ENCODE measurements around the gene EXOC3L4.

Gene EXOC3L4

GRCh38 chr14:103071544-103072251, 22.8 kb upstream of the EXOC3L4 start:
- DNase-seq: no peak

GRCh38 chr14:103072595-103073366, 21.7 kb upstream of the EXOC3L4 start:
- DNase-seq: no peak

- DNase-seq: no peak
Observed at GRCh38 chr14:103073367-103073875, 21.1 kb upstream of the EXOC3L4 start.

- no peak for DNase-seq
Observed at GRCh38 chr14:103073876-103074728, 20.4 kb upstream of the EXOC3L4 start.

GRCh38 chr14:103074729-103075367, 19.7 kb upstream of the EXOC3L4 start:
- no peak for DNase-seq

GRCh38 chr14:103078420-103078749, 16.1 kb upstream of the EXOC3L4 start:
- DNase-seq: peak; percentile 95

GRCh38 chr14:103078860-103079587, 15.5 kb upstream of the EXOC3L4 start:
- no peak for DNase-seq

- no peak for DNase-seq
Observed at GRCh38 chr14:103081951-103082350, 12.6 kb upstream of the EXOC3L4 start.

GRCh38 chr14:103084021-103084919, 10.3 kb upstream of the EXOC3L4 start, which contains the start of gene LBHD2:
LBHD2 (plus strand) TSS chr14:103084210; CDS start chr14:103086013, 1,803 bp downstream.
- DNase-seq: no peak

GRCh38 chr14:103085106-103086091, 9.1 kb upstream of the EXOC3L4 start:
- no peak for DNase-seq

GRCh38 chr14:103086771-103087342, 7.7 kb upstream of the EXOC3L4 start:
- DNase-seq: no peak

GRCh38 chr14:103087343-103087835, 7.1 kb upstream of the EXOC3L4 start:
- DNase-seq: no peak

GRCh38 chr14:103088921-103089320, 5.6 kb upstream of the EXOC3L4 start:
- DNase-seq: no peak

GRCh38 chr14:103089386-103090335, 4.9 kb upstream of the EXOC3L4 start:
- no peak for DNase-seq

GRCh38 chr14:103090481-103091020, 4.0 kb upstream of the EXOC3L4 start:
- no peak for DNase-seq

GRCh38 chr14:103091041-103091882, 3.3 kb upstream of the EXOC3L4 start:
- DNase-seq: peak; percentile 78

- DNase-seq: no peak
Observed at GRCh38 chr14:103091883-103092222, 2.7 kb upstream of the EXOC3L4 start.

All from NCI-H2171 (cell line).